Neural progenitor cell (in vitro differentiated cells): ENCODE results near the gene AFF1. TPM values are rescaled to one million over a fixed set of nuclear protein-coding genes. Genes with fewer than 3 reads are reported as not detected.
A peak's percentile ranks its signal among the peaks of the same experiment; 100 is the strongest.

Experiments
- DNase-seq: peaks from one replicate; pipeline ENCODE4 v3.0.0-alpha.2; 2016; ENCODE audit warnings: low spot score
- H2AFZ ChIP-seq: fragments of 200-600 bp; sonication (generic); replicated peaks from 2 replicates; pipeline ENCODE4 v1.6.1; 2016; ENCODE audit warnings: antibody characterized with exemption
- H3F3A ChIP-seq: fragments of 200-600 bp; sonication (generic); 2 replicates; pipeline ENCODE4 v1.6.1; 2016; ENCODE audit warnings: antibody characterized with exemption, low read depth
- H3K27ac ChIP-seq: fragments of 200-600 bp; sonication (generic); 2 replicates; pipeline ENCODE4 v1.5.1; 2016; ENCODE audit warnings: mild to moderate bottlenecking
- H3K27me3 ChIP-seq: fragments of 200-600 bp; sonication (generic); 2 replicates; pipeline ENCODE4 v1.6.1; 2016; ENCODE audit warnings: mild to moderate bottlenecking, moderate library complexity
- H3K36me3 ChIP-seq: fragments of 200-600 bp; sonication (generic); 2 replicates; pipeline ENCODE4 v1.5.1; 2016
- H3K4me1 ChIP-seq: fragments of 200-600 bp; sonication (generic); 2 replicates; pipeline ENCODE4 v1.6.1; 2016; ENCODE audit warnings: mixed run types
- H3K4me2 ChIP-seq: fragments of 200-600 bp; sonication (generic); 2 replicates; pipeline ENCODE4 v1.6.1; 2016
- H3K4me3 ChIP-seq: fragments of 200-600 bp; sonication (generic); 2 replicates; pipeline ENCODE4 v1.5.1; 2016
- H3K79me2 ChIP-seq: fragments of 200-600 bp; sonication (generic); 2 replicates; pipeline ENCODE4 v1.6.1; 2016; ENCODE audit warnings: low read depth
- H3K9ac ChIP-seq: fragments of 200-600 bp; sonication (generic); 2 replicates; pipeline ENCODE4 v1.6.1; 2016
- H3K9me3 ChIP-seq: fragments of 200-600 bp; sonication (generic); 2 replicates; pipeline ENCODE4 v1.5.1; 2016; ENCODE audit warnings: low read depth
- H4K20me1 ChIP-seq: fragments of 200-600 bp; sonication (generic); 2 replicates; pipeline ENCODE4 v1.6.1; 2016; ENCODE audit warnings: low read depth
- H3K27ac Mint-ChIP-seq: 3 replicates; pipeline ENCODE4 v1.8.0; 2021; ENCODE audit warnings: mixed read lengths
- H3K27me3 Mint-ChIP-seq: 2 replicates; pipeline ENCODE4 v1.8.0; 2022; ENCODE audit warnings: low read depth, mild to moderate bottlenecking, inconsistent platforms, moderate library complexity, mixed read lengths; ENCODE audit not compliant: insufficient read depth
- H3K36me3 Mint-ChIP-seq: 3 replicates; pipeline ENCODE4 v1.8.0; 2021; ENCODE audit warnings: mixed read lengths
- H3K4me1 Mint-ChIP-seq: 3 replicates; pipeline ENCODE4 v1.8.0; 2021; ENCODE audit warnings: mixed read lengths
- H3K4me3 Mint-ChIP-seq: 3 replicates; pipeline ENCODE4 v1.8.0; 2021; ENCODE audit warnings: mild to moderate bottlenecking, moderate library complexity, mixed read lengths
- H3K9me3 Mint-ChIP-seq: 3 replicates; pipeline ENCODE4 v1.8.0; 2020; ENCODE audit warnings: mixed read lengths
- CTCF ChIP-seq: fragments of 200-600 bp; sonication (generic); IDR thresholded peaks from 2 replicates; pipeline ENCODE4 v1.5.1; 2017; ENCODE audit warnings: antibody characterized with exemption, mild to moderate bottlenecking
- EZH2 ChIP-seq: fragments of 200-600 bp; sonication (generic); IDR thresholded peaks from 2 replicates; pipeline ENCODE4 v1.6.1; 2017; ENCODE audit warnings: antibody characterized with exemption, mild to moderate bottlenecking, moderate library complexity
- EZH2phosphoT487 ChIP-seq: fragments of 200-600 bp; sonication (generic); IDR thresholded peaks from 2 replicates; pipeline ENCODE4 v1.6.1; 2017; ENCODE audit warnings: antibody characterized with exemption
- total RNA-seq: library from RNA; depleted of rRNA; stranded (reverse); fragments of >200 nt; gene quantifications from 2 replicates; pipeline ENCODE4 v1.2.3, GENCODE V29; 2015; ENCODE audit warnings: low replicate concordance

Gene AFF1
- total RNA-seq, 1 donor from 2014 or later, result 29.0 TPM

- Mint-ChIP-seq H3K4me3 (no peak overlapping the region), H3K4me1 (peaks cover 39% of the 10 kb centered on the region)
These were observed 117.8 kb downstream of the AFF1 start for GRCh38 chr4:87052615-87053014.

GRCh38 chr4:87053176-87053658 lies 118.4 kb downstream of the AFF1 start:
- peaks cover 7% of the 10 kb centered on the region for H3K27me3 Mint-ChIP-seq
- H3K79me2 ChIP-seq, result peaks cover 98% of the 10 kb centered on the region
- DNase-seq, result no peak
- TF ChIP-seq EZH2 (no peak), EZH2phosphoT487 (no peak), CTCF (no peak)
- peak overlapping the region; percentile 8 for H3K27ac Mint-ChIP-seq
- no peak overlapping the region for H3K4me2 ChIP-seq
- H3K9me3 ChIP-seq, result no peaks in the 10 kb centered on the region
- H3K9ac ChIP-seq, result no peak overlapping the region
- H3K9me3 Mint-ChIP-seq, result peaks cover 7% of the 10 kb centered on the region
- no peak overlapping the region for H3K4me3 Mint-ChIP-seq
- no peaks in the 10 kb centered on the region for H3K27me3 ChIP-seq
- peaks cover 71% of the 10 kb centered on the region for H3K4me1 ChIP-seq
- H4K20me1 ChIP-seq, result peaks cover 43% of the 10 kb centered on the region
- H3F3A ChIP-seq, result peaks cover 24% of the 10 kb centered on the region
- peaks cover 37% of the 10 kb centered on the region for H3K36me3 Mint-ChIP-seq
- H3K4me3 ChIP-seq, result no peak overlapping the region
- peaks cover 4% of the 10 kb centered on the region for H3K36me3 ChIP-seq
- no peak overlapping the region for H3K27ac ChIP-seq
- no peak overlapping the region for H2AFZ ChIP-seq
- peaks cover 41% of the 10 kb centered on the region for H3K4me1 Mint-ChIP-seq

More at GRCh38 chr4:87052615-87053014, 117.8 kb downstream of the AFF1 start:
- Histone ChIP-seq H4K20me1 (peaks cover 37% of the 10 kb centered on the region), H3K9ac (no peak overlapping the region), H3K4me1 (peaks cover 65% of the 10 kb centered on the region), H3K4me2 (no peak overlapping the region), H3K27me3 (no peaks in the 10 kb centered on the region), H3K4me3 (no peak overlapping the region), H3K79me2 (peaks cover 96% of the 10 kb centered on the region), H3F3A (peaks cover 20% of the 10 kb centered on the region), H3K27ac (no peak overlapping the region), H2AFZ (no peak overlapping the region), H3K9me3 (no peaks in the 10 kb centered on the region), H3K36me3 (peaks cover 5% of the 10 kb centered on the region)
- peaks cover 39% of the 10 kb centered on the region for H3K36me3 Mint-ChIP-seq
- no peak overlapping the region for H3K27ac Mint-ChIP-seq
- peaks cover 7% of the 10 kb centered on the region for H3K27me3 Mint-ChIP-seq
- peaks cover 8% of the 10 kb centered on the region for H3K9me3 Mint-ChIP-seq
- TF ChIP-seq CTCF (no peak), EZH2phosphoT487 (no peak), EZH2 (no peak)
- DNase-seq, result no peak

- no peaks in the 10 kb centered on the region for H3K36me3 ChIP-seq
- H3K27me3 ChIP-seq, result no peaks in the 10 kb centered on the region
- Mint-ChIP-seq H3K4me3 (no peak overlapping the region), H3K27me3 (peaks cover 7% of the 10 kb centered on the region), H3K36me3 (peaks cover 33% of the 10 kb centered on the region), H3K4me1 (peaks cover 45% of the 10 kb centered on the region), H3K9me3 (peaks cover 7% of the 10 kb centered on the region), H3K27ac (peak overlapping the region; percentile 8)
- H4K20me1 ChIP-seq, result peaks cover 50% of the 10 kb centered on the region
- H3K4me3 ChIP-seq, result no peak overlapping the region
- peaks cover 98% of the 10 kb centered on the region for H3K79me2 ChIP-seq
- H3K9me3 ChIP-seq, result no peaks in the 10 kb centered on the region
- DNase-seq, result no peak
- peaks cover 33% of the 10 kb centered on the region for H3F3A ChIP-seq
- peaks cover 71% of the 10 kb centered on the region for H3K4me1 ChIP-seq
- TF ChIP-seq CTCF (no peak), EZH2phosphoT487 (no peak), EZH2 (no peak)
- no peak overlapping the region for H3K27ac ChIP-seq
- H3K9ac ChIP-seq, result no peak overlapping the region
- no peak overlapping the region for H3K4me2 ChIP-seq
- H2AFZ ChIP-seq, result no peak overlapping the region
These were observed 119.3 kb downstream of the AFF1 start for GRCh38 chr4:87053802-87054767.
